HG02798 (cell line): ENCODE data around the gene SPATS1.

ENCODE experiments used
- ATAC-seq: cut with Tn5 transposase; IDR thresholded peaks from one replicate; pipeline ENCODE4 v1.9.1; 2021; ENCODE audit warnings: mild to moderate bottlenecking; ENCODE audit not compliant: unreplicated experiment, poor library complexity

SPATS1 gene

GRCh38 chr6:44342489-44342888 is at the start of gene SPATS1:
Gene SPATS1 (plus strand): TSS chr6:44342650. CDS start chr6:44343096, 446 bp downstream.
- no peak for ATAC-seq

GRCh38 chr6:44292661-44293365 is 49.6 kb upstream of the SPATS1 start:
- ATAC-seq = no peak

GRCh38 chr6:44294832-44295791 is 47.3 kb upstream of the SPATS1 start:
- no peak for ATAC-seq

- ATAC-seq = no peak
Measured at GRCh38 chr6:44297063-44298038, 45.1 kb upstream of the SPATS1 start.

- no peak for ATAC-seq
Measured at GRCh38 chr6:44298055-44298803, 44.2 kb upstream of the SPATS1 start.

- no peak for ATAC-seq
Measured at GRCh38 chr6:44298864-44299263, 43.6 kb upstream of the SPATS1 start.

- no peak for ATAC-seq
Measured at GRCh38 chr6:44300292-44300823, 42.1 kb upstream of the SPATS1 start.

- no peak for ATAC-seq
Measured at GRCh38 chr6:44301106-44301505, 41.3 kb upstream of the SPATS1 start.

- ATAC-seq = no peak
Measured at GRCh38 chr6:44301782-44302564, 40.5 kb upstream of the SPATS1 start.

GRCh38 chr6:44302856-44303255 is 39.6 kb upstream of the SPATS1 start:
- no peak for ATAC-seq

GRCh38 chr6:44303842-44304241 is 38.6 kb upstream of the SPATS1 start:
- ATAC-seq = no peak

GRCh38 chr6:44304282-44305199 is 37.9 kb upstream of the SPATS1 start:
- peak; percentile 45 for ATAC-seq

- ATAC-seq = no peak
Measured at GRCh38 chr6:44305200-44305725, 37.2 kb upstream of the SPATS1 start.

- ATAC-seq = no peak
Measured at GRCh38 chr6:44306710-44307109, 35.7 kb upstream of the SPATS1 start.

- ATAC-seq = no peak
Measured at GRCh38 chr6:44307217-44307616, 35.2 kb upstream of the SPATS1 start.

- no peak for ATAC-seq
Measured at GRCh38 chr6:44309092-44309491, 33.4 kb upstream of the SPATS1 start.

GRCh38 chr6:44309631-44310030 is 32.8 kb upstream of the SPATS1 start:
- ATAC-seq = no peak
